PC-3 (cell line): ENCODE results near the gene PPFIBP2. TPM values are rescaled to one million over a fixed set of nuclear protein-coding genes. Genes with fewer than 3 reads are reported as not detected.
A peak's percentile ranks its signal among the peaks of the same experiment; 100 is the strongest.

Experiments
- ATAC-seq: fragments of 200-7000 bp; cut with Tn5 transposase; 2 replicates; pipeline ENCODE4 v1.9.1; 2020; ENCODE audit warnings: mild to moderate bottlenecking, moderate library complexity
- BruUV-seq: library from RNA; stranded (reverse); fragments of 400-500 nt; replicated peaks from 2 replicates; lab custom pipeline; 2021; lab: Mats Ljungman, UMichigan
- CTCF ChIA-PET: fragments of 300-600 bp; sonication (Branson Sonifier 250); formaldehyde crosslinking; loops from one replicate; lab custom pipeline; 2022; ENCODE audit warnings: antibody characterized with exemption; lab: Charles Lee
- POLR2A ChIA-PET: fragments of 300-600 bp; sonication (Branson Sonifier 250); formaldehyde crosslinking; loops from one replicate; lab custom pipeline; 2022; ENCODE audit warnings: antibody characterized with exemption; ENCODE audit not compliant: unreplicated experiment; lab: Charles Lee
- DNase-seq: peaks from one replicate; pipeline ENCODE4 v3.0.0-alpha.2; 2015
- H2AFZ ChIP-seq: fragments of 300-600 bp; sonication (generic); 2 replicates; pipeline ENCODE4 v1.6.0; 2016; ENCODE audit warnings: antibody characterized with exemption, low read length
- H3F3A ChIP-seq: fragments of 300-600 bp; sonication (generic); one replicate; pipeline ENCODE4 v1.6.0; 2017; ENCODE audit warnings: antibody characterized with exemption, low read length, control low read depth, mild to moderate bottlenecking; ENCODE audit not compliant: unreplicated experiment
- H3K27ac ChIP-seq: fragments of 300-600 bp; sonication (generic); 2 replicates; pipeline ENCODE4 v1.5.1; 2016; ENCODE audit warnings: mild to moderate bottlenecking, low read length
- H3K27me3 ChIP-seq: fragments of 300-600 bp; sonication (generic); 2 replicates; pipeline ENCODE4 v1.6.1; 2016; ENCODE audit warnings: low read length, mixed read lengths
- H3K36me3 ChIP-seq: fragments of 300-600 bp; sonication (generic); 2 replicates; pipeline ENCODE4 v1.6.1; 2016; ENCODE audit warnings: low read depth, mixed run types, low read length, mixed read lengths
- H3K4me1 ChIP-seq: fragments of 300-600 bp; sonication (generic); 2 replicates; pipeline ENCODE4 v1.5.1; 2016; ENCODE audit warnings: low read length; ENCODE audit not compliant: insufficient read depth
- H3K4me2 ChIP-seq: fragments of 300-600 bp; sonication (generic); 2 replicates; pipeline ENCODE4 v1.6.0; 2016; ENCODE audit warnings: low read length
- H3K4me3 ChIP-seq: fragments of 300-600 bp; sonication (generic); 2 replicates; pipeline ENCODE4 v1.5.1; 2016; ENCODE audit warnings: mild to moderate bottlenecking, low read length, mixed read lengths
- H3K79me2 ChIP-seq: fragments of 300-600 bp; sonication (generic); 2 replicates; pipeline ENCODE4 v1.6.1; 2017; ENCODE audit warnings: low read length, mixed read lengths
- H3K9ac ChIP-seq: fragments of 300-600 bp; sonication (generic); 2 replicates; pipeline ENCODE4 v1.6.0; 2016; ENCODE audit warnings: mild to moderate bottlenecking, low read length
- H3K9me2 ChIP-seq: fragments of 300-600 bp; sonication (generic); replicated peaks from 2 replicates; pipeline ENCODE4 v1.6.1; 2016; ENCODE audit warnings: mixed run types, low read length, mixed read lengths
- H3K9me3 ChIP-seq: fragments of 300-600 bp; sonication (generic); 2 replicates; pipeline ENCODE4 v1.6.1; 2016; ENCODE audit warnings: low read length, mixed read lengths
- H4K20me1 ChIP-seq: fragments of 300-600 bp; sonication (generic); 2 replicates; pipeline ENCODE4 v1.6.1; 2016; ENCODE audit warnings: low read length, mixed read lengths
- CTCF ChIP-seq: fragments of 300-600 bp; sonication (generic); conservative IDR thresholded peaks from 2 replicates; pipeline ENCODE4 v1.5.1; 2017; ENCODE audit warnings: antibody characterized with exemption, low read depth, mild to moderate bottlenecking, low read length
- EZH2 ChIP-seq: fragments of 300-600 bp; sonication (generic); IDR thresholded peaks from one replicate; pipeline ENCODE4 v1.6.1; 2017; ENCODE audit warnings: antibody characterized with exemption, mild to moderate bottlenecking, low read length; ENCODE audit not compliant: unreplicated experiment
- EZH2phosphoT487 ChIP-seq: fragments of 300-600 bp; sonication (generic); IDR thresholded peaks from 2 replicates; pipeline ENCODE4 v1.6.1; 2018; ENCODE audit warnings: mild to moderate bottlenecking, antibody characterized with exemption, low read length, borderline replicate concordance
- intact Hi-C: fragments of 100-400 bp; cut with micrococcal nuclease; formaldehyde crosslinking; loops from 2 replicates; pipeline ENCODE4 v1.9.0; 2023
- total RNA-seq: library from RNA; depleted of rRNA; stranded (reverse); fragments of >200 nt; gene quantifications from 2 replicates; pipeline ENCODE4 v1.2.3, GENCODE V29; 2014

The PPFIBP2 gene
- total RNA-seq, 1 experiment from 2014 or later, result 3.2 TPM

GRCh38 chr11:7688238-7688826 is 174.5 kb downstream of the PPFIBP2 start:
- ATAC-seq (peak; percentile 33; the same call in 1 of the 2 replicates), DNase-seq (peak; percentile 50)
- intact Hi-C loops, result no loop called here
- Histone ChIP-seq H3K9me2 (no peaks in the 10 kb centered on the region), H3F3A (no peaks in the 10 kb centered on the region), H3K9me3 (no peaks in the 10 kb centered on the region), H3K27me3 (peaks cover 42% of the 10 kb centered on the region), H3K4me1 (no peaks in the 10 kb centered on the region), H3K9ac (no peak overlapping the region), H3K4me2 (no peak overlapping the region), H4K20me1 (no peaks in the 10 kb centered on the region), H3K79me2 (no peaks in the 10 kb centered on the region), H2AFZ (no peak overlapping the region), H3K27ac (no peak overlapping the region), H3K4me3 (no peak overlapping the region), H3K36me3 (no peaks in the 10 kb centered on the region)
- no TSS peak for BruUV-seq
- ChIA-PET CTCF (no interaction called here), POLR2A (no interaction called here)
- TF ChIP-seq EZH2phosphoT487, result no peak
- peak; percentile 72 for TF ChIP-seq CTCF

GRCh38 chr11:7689239-7689638 is 175.4 kb downstream of the PPFIBP2 start:
- H3K9me3 ChIP-seq, result no peaks in the 10 kb centered on the region
- H3K4me3 ChIP-seq, result no peak overlapping the region
- no peak for TF ChIP-seq EZH2
- no peak for TF ChIP-seq CTCF
- no peak for TF ChIP-seq EZH2phosphoT487
- BruUV-seq, result no TSS peak
- peaks cover 47% of the 10 kb centered on the region for H3K27me3 ChIP-seq
- no peaks in the 10 kb centered on the region for H3F3A ChIP-seq
- no peaks in the 10 kb centered on the region for H3K9me2 ChIP-seq
- no peak overlapping the region for H3K4me2 ChIP-seq
- intact Hi-C loops, result no loop called here
- DNase-seq, result no peak
- no peaks in the 10 kb centered on the region for H3K36me3 ChIP-seq
- H4K20me1 ChIP-seq, result no peaks in the 10 kb centered on the region
- H3K27ac ChIP-seq, result no peak overlapping the region
- H3K4me1 ChIP-seq, result no peaks in the 10 kb centered on the region
- H3K9ac ChIP-seq, result no peak overlapping the region
- POLR2A ChIA-PET, result no interaction called here
- CTCF ChIA-PET, result no interaction called here
- ATAC-seq, result no peak
- no peak overlapping the region for H2AFZ ChIP-seq
- no peaks in the 10 kb centered on the region for H3K79me2 ChIP-seq

- CTCF ChIA-PET, result no interaction called here
- no peak; the same call in 1 of the 2 replicates for ATAC-seq
- intact Hi-C loops, result loop anchor here (5.0 kb wide), 1 partner anchor 178 kb away; the partner anchor contains the start of gene PPFIBP2
These were observed 176.8 kb downstream of the PPFIBP2 start for GRCh38 chr11:7690648-7691047.

More at GRCh38 chr11:7690648-7691047, 176.8 kb downstream of the PPFIBP2 start:
- TF ChIP-seq EZH2phosphoT487, result no peak
- no peak for TF ChIP-seq CTCF
- no peak for TF ChIP-seq EZH2
- Histone ChIP-seq H3K79me2 (no peaks in the 10 kb centered on the region), H3K27me3 (peaks cover 35% of the 10 kb centered on the region), H3K36me3 (no peaks in the 10 kb centered on the region), H4K20me1 (no peaks in the 10 kb centered on the region), H3K9me3 (no peaks in the 10 kb centered on the region), H3K9me2 (no peaks in the 10 kb centered on the region), H3F3A (no peaks in the 10 kb centered on the region), H3K4me2 (no peak overlapping the region), H3K27ac (no peak overlapping the region), H3K4me3 (no peak overlapping the region), H3K4me1 (no peaks in the 10 kb centered on the region), H3K9ac (no peak overlapping the region), H2AFZ (no peak overlapping the region)
- peak; percentile 50 for DNase-seq
- no TSS peak for BruUV-seq
- POLR2A ChIA-PET, result no interaction called here
